ENCODE data around the gene NOTCH1. TPM values are rescaled to one million over a fixed set of nuclear protein-coding genes. Genes with fewer than 3 reads are reported as not detected.

Gene NOTCH1
- total and polyA plus RNA-seq, 2 of the 4 experiments (the other 2 are of a cell fraction): 1.8 to 6.0 TPM

GRCh38 chr9:136511670-136512592, 33.9 kb downstream of the NOTCH1 start (continued):
- no peak for TF ChIP-seq FOS (IDR thresholded peaks at IDR 0.05; ENCODE audit: low read depth, low read length)

GRCh38 chr9:136511144-136511669, 34.6 kb downstream of the NOTCH1 start:
- intact Hi-C loops (cut with micrococcal nuclease) (no loop called here), in situ Hi-C loops (cut with MboI; ENCODE audit: low sequenced_read_pairs) (no loop called here), dilution Hi-C loops (cut with HindIII; ENCODE audit: low sequenced_read_pairs, unreplicated experiment) (no loop called here)
- no peak overlapping the region for H4K5ac ChIP-seq (ENCODE audit: low read depth, low read length)
- no peak overlapping the region for H2AFZ ChIP-seq (replicated peaks; ENCODE audit: low read length, poor library complexity)
- H3K36me3 ChIP-seq (ENCODE audit: control insufficient read depth, insufficient read depth, low read length): peaks cover 76% of the 10 kb centered on the region
- H2BK120ac ChIP-seq (ENCODE audit: low read depth, low read length): no peak overlapping the region
- no peak overlapping the region for H2BK15ac ChIP-seq (ENCODE audit: low read depth, low read length)
- no peak overlapping the region for H3K18ac ChIP-seq (ENCODE audit: low read depth, low read length)
- POLR2A ChIA-PET (ENCODE audit: unreplicated experiment): no interaction called here
- H3K4me1 ChIP-seq (ENCODE audit: control insufficient read depth, insufficient read depth, low read length): no peaks in the 10 kb centered on the region
- no peak overlapping the region for H3K9ac ChIP-seq (ENCODE audit: low read depth, low read length)
- ATAC-seq (ENCODE audit: low read depth): no peak
- H4K8ac ChIP-seq (ENCODE audit: low read depth in 2 of 2, low read length in 2 of 2): no peak overlapping the region
- TF ChIP-seq MAZ (IDR thresholded peaks at IDR 0.05; ENCODE audit: borderline replicate concordance, low read depth, low read length): no peak
- TF ChIP-seq NFE2L2 (IDR thresholded peaks at IDR 0.05; ENCODE audit: low read depth, low read length): no peak
- no peak for TF ChIP-seq BHLHE40 (IDR thresholded peaks at IDR 0.05; ENCODE audit: low read depth, low read length)
- TF ChIP-seq CEBPB (IDR thresholded peaks at IDR 0.05; ENCODE audit: low read depth, low read length): no peak
- H3K79me1 ChIP-seq (ENCODE audit: low read depth in 1 of 2, low read length in 2 of 2): no peaks in the 10 kb centered on the region
- H3K9me1 ChIP-seq (ENCODE audit: insufficient read depth, low read length): no peaks in the 10 kb centered on the region
- H2AK9ac ChIP-seq (replicated peaks; ENCODE audit: low read depth, low read length, poor library complexity): no peak overlapping the region
- no peak overlapping the region for H2BK5ac ChIP-seq (ENCODE audit: low read depth, low read length, poor library complexity, severe bottlenecking)
- WGBS, 2 experiments (ENCODE audit: extremely low coverage in 2 of 2, insufficient read length in 1 of 2): 92% methylated on average over 13 of the region's 28 CpGs; no CpG with 5 or more reads in 1 of the 2 experiments
- H3K4me3 ChIP-seq (ENCODE audit: insufficient read depth, low read depth, low read length): no peak overlapping the region
- H4K91ac ChIP-seq (ENCODE audit: insufficient read depth, low read depth, low read length): no peak overlapping the region
- H2AK5ac ChIP-seq (ENCODE audit: low read depth, low read length): no peak overlapping the region
- H3K14ac ChIP-seq (replicated peaks; ENCODE audit: low read depth, low read length): no peak overlapping the region
- no TSS peak for BruUV-seq (replicated peaks)
- H4K20me1 ChIP-seq (ENCODE audit: insufficient read depth, low read length): no peaks in the 10 kb centered on the region
- H3K9me3 ChIP-seq (ENCODE audit: control insufficient read depth, insufficient read depth, low read length): no peaks in the 10 kb centered on the region
- CTCF ChIA-PET: no interaction called here
- no peak overlapping the region for H3K56ac ChIP-seq (ENCODE audit: extremely low read depth, insufficient read depth, low read length)
- no peaks in the 10 kb centered on the region for H3K27me3 ChIP-seq (ENCODE audit: control insufficient read depth, insufficient read depth, low read length)
- no peak overlapping the region for H3K23ac ChIP-seq (ENCODE audit: low read depth, low read length)
- H3K27ac ChIP-seq (ENCODE audit: insufficient read depth, low read length): no peak overlapping the region
- H2BK20ac ChIP-seq (ENCODE audit: low read depth, low read length): no peak overlapping the region
- no peak overlapping the region for H3K4ac ChIP-seq (ENCODE audit: low read depth, low read length)
- no peak for DNase-seq
- H3K4me2 ChIP-seq (ENCODE audit: low read depth, low read length): no peak overlapping the region

Data from IMR-90 (cell line).